ENCODE results near the gene CD244.

DNA sequence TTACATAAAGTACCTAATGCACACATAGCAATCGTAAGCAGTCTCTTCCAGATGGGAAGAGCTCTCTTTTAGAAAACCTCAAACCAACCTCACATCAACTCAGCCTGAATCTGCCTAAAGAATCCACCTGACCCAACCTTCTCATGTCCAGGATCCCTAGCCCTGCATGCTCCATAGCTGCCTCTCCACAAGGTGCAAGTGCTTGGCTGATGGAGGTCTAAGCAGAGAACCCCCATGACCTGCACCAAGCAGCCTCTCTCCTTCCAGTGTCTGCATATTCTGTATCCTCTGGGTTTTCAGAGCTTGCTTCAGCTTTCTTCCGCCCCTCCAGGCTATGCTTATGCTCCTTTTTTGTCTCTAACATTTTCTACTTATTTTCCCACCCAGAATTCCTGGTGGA is 64.2 kb downstream of the CD244 start:
- TF ChIP-seq CREB1 (IDR thresholded peaks at IDR 0.05; ENCODE audit: low read depth) (no peak), EP300 (IDR thresholded peaks at IDR 0.05; ENCODE audit: borderline replicate concordance) (no peak), YY1 (IDR thresholded peaks at IDR 0.05; ENCODE audit: low read depth) (no peak), TAF1 (IDR thresholded peaks at IDR 0.05; ENCODE audit: low read depth) (no peak), TEAD4 (IDR thresholded peaks at IDR 0.05) (no peak), RAD21 (IDR thresholded peaks at IDR 0.05; ENCODE audit: low read depth) (no peak)
- TF ChIP-seq, protein P1, sequence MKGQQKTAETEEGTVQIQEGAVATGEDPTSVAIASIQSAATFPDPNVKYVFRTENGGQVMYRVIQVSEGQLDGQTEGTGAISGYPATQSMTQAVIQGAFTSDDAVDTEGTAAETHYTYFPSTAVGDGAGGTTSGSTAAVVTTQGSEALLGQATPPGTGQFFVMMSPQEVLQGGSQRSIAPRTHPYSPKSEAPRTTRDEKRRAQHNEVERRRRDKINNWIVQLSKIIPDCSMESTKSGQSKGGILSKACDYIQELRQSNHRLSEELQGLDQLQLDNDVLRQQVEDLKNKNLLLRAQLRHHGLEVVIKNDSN (IDR thresholded peaks at IDR 0.05) = no peak
- TF ChIP-seq, protein P2, sequence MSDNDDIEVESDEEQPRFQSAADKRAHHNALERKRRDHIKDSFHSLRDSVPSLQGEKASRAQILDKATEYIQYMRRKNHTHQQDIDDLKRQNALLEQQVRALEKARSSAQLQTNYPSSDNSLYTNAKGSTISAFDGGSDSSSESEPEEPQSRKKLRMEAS (IDR thresholded peaks at IDR 0.05) = no peak
- TF ChIP-seq, protein P3, sequence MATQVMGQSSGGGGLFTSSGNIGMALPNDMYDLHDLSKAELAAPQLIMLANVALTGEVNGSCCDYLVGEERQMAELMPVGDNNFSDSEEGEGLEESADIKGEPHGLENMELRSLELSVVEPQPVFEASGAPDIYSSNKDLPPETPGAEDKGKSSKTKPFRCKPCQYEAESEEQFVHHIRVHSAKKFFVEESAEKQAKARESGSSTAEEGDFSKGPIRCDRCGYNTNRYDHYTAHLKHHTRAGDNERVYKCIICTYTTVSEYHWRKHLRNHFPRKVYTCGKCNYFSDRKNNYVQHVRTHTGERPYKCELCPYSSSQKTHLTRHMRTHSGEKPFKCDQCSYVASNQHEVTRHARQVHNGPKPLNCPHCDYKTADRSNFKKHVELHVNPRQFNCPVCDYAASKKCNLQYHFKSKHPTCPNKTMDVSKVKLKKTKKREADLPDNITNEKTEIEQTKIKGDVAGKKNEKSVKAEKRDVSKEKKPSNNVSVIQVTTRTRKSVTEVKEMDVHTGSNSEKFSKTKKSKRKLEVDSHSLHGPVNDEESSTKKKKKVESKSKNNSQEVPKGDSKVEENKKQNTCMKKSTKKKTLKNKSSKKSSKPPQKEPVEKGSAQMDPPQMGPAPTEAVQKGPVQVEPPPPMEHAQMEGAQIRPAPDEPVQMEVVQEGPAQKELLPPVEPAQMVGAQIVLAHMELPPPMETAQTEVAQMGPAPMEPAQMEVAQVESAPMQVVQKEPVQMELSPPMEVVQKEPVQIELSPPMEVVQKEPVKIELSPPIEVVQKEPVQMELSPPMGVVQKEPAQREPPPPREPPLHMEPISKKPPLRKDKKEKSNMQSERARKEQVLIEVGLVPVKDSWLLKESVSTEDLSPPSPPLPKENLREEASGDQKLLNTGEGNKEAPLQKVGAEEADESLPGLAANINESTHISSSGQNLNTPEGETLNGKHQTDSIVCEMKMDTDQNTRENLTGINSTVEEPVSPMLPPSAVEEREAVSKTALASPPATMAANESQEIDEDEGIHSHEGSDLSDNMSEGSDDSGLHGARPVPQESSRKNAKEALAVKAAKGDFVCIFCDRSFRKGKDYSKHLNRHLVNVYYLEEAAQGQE (IDR thresholded peaks at IDR 0.05; ENCODE audit: low read depth) = no peak
